ENCODE data around the gene RIOK1. TPM values are rescaled to one million over a fixed set of nuclear protein-coding genes. Genes with fewer than 3 reads are reported as not detected.
A peak's percentile ranks its signal among the peaks of the same experiment; 100 is the strongest.

Gene RIOK1
- total RNA-seq, 2 experiments from 2014 or later: 25.8 to 29.1 TPM

- H3K4me3 Mint-ChIP-seq: no peak overlapping the region
- ChIA-PET CTCF (no interaction called here), POLR2A (no interaction called here)
- H3K27ac Mint-ChIP-seq: no peak overlapping the region
- no peaks in the 10 kb centered on the region for H3K9me3 Mint-ChIP-seq
- H3K4me1 Mint-ChIP-seq: no peaks in the 10 kb centered on the region
- no peaks in the 10 kb centered on the region for H3K36me3 Mint-ChIP-seq (ENCODE audit: low read depth)
- DNase-seq: no peak
- peaks cover 11% of the 10 kb centered on the region for H3K27me3 Mint-ChIP-seq
Observed at GRCh38 chr6:7378740-7379139, 10.9 kb upstream of the RIOK1 start.

- H3K9me3 Mint-ChIP-seq: no peaks in the 10 kb centered on the region
- no peaks in the 10 kb centered on the region for H3K36me3 Mint-ChIP-seq (ENCODE audit: low read depth)
- no peaks in the 10 kb centered on the region for H3K4me1 Mint-ChIP-seq
- H3K27me3 Mint-ChIP-seq: peaks cover 11% of the 10 kb centered on the region
- H3K4me3 Mint-ChIP-seq: no peak overlapping the region
- CTCF ChIA-PET: interaction anchor here (0.5 to 0.8 kb wide), 2 partner anchors 14 to 23 kb away, joined by 3 to 5 read pairs; no protein-coding TSS in a partner anchor
- POLR2A ChIA-PET: no interaction called here
- no peak overlapping the region for H3K27ac Mint-ChIP-seq
- no peak for DNase-seq
Observed at GRCh38 chr6:7381092-7381491, 8.5 kb upstream of the RIOK1 start.

DNA sequence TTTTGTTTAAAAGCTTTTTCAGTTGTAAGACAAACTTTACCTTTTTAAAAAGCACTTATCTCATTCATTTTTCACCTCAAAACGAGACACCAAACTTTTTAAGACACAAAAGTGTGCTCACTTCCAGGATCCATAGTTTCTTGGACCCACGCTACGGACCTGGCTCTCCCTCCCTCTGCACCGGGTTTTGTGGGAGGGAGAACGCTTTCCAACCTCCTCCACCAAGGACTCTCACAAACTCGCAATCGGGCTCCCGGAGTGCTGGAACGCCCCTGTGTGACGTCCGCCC is 502 bp upstream of the RIOK1 start:
- H3K36me3 Mint-ChIP-seq (ENCODE audit: low read depth): peaks cover 23% of the 10 kb centered on the region
- CTCF ChIA-PET: interaction anchor here (0.9 to 1.6 kb wide), 6 partner anchors 8 to 200 kb away, joined by 3 to 4 read pairs (median 3); partner anchors contain the start of gene SNRNP48
- peak overlapping the region; percentile 94 for H3K27ac Mint-ChIP-seq
- peaks cover 41% of the 10 kb centered on the region for H3K4me1 Mint-ChIP-seq
- peak overlapping the region; percentile 89 for H3K4me3 Mint-ChIP-seq
- no peaks in the 10 kb centered on the region for H3K9me3 Mint-ChIP-seq
- no peak for DNase-seq
- H3K27me3 Mint-ChIP-seq: no peaks in the 10 kb centered on the region
- POLR2A ChIA-PET: interaction anchor here (0.6 to 0.7 kb wide), 2 partner anchors 13 to 73 kb away, joined by 3 read pairs; no protein-coding TSS in a partner anchor

DNA sequence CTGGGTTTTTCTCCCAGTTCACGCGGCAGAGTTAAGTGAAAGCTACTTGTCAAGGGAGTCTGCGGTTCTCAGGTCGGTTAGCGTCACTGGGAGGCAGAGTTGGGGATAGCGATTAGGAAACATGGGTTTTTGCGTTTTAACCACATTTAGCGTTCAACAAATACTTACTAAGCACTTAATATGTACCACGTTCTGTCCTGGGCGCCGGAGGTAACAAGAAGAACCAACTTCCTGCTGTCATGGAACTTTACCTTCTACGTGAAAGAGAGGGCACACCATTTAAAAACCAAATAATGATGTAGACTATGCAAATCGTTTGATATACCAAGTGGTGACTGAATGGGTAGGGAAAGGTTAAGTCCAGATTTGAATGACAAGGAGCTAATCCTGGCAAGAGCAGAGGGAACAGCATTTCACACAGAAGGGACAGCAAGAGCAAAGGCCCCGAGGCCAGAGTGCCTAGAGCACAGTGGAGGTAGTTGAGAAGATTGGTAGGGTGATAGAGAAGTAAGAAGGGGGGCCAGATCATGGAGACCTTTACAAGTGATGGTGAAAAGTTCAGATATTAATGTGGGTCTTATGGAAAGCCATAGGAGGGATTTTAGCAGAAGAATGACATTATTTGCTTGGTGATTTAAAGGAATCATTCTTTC is 744 bp downstream of the RIOK1 start:
- H3K4me1 Mint-ChIP-seq: peaks cover 41% of the 10 kb centered on the region
- ChIA-PET POLR2A (interaction anchor here (1.4 kb wide), 1 partner anchor 77 kb away, joined by 3 read pairs; no protein-coding TSS in a partner anchor), CTCF (interaction anchor here (0.9 to 1.6 kb wide), 4 partner anchors 30 to 199 kb away, joined by 3 read pairs; partner anchors contain the start of gene SNRNP48)
- H3K9me3 Mint-ChIP-seq: no peaks in the 10 kb centered on the region
- peak overlapping the region; percentile 94 for H3K27ac Mint-ChIP-seq
- H3K4me3 Mint-ChIP-seq: peak overlapping the region; percentile 89
- H3K27me3 Mint-ChIP-seq: no peaks in the 10 kb centered on the region
- H3K36me3 Mint-ChIP-seq (ENCODE audit: low read depth): peaks cover 32% of the 10 kb centered on the region
- peak; percentile 64 for DNase-seq

GRCh38 chr6:7391151-7391550 is 1.5 kb downstream of the RIOK1 start:
- Mint-ChIP-seq H3K36me3 (ENCODE audit: low read depth) (peaks cover 38% of the 10 kb centered on the region), H3K9me3 (no peaks in the 10 kb centered on the region), H3K27ac (no peak overlapping the region), H3K27me3 (no peaks in the 10 kb centered on the region), H3K4me1 (peaks cover 41% of the 10 kb centered on the region), H3K4me3 (peak overlapping the region; percentile 89)
- ChIA-PET CTCF (interaction anchor here (0.5 to 1.5 kb wide), 3 partner anchors 9 to 13 kb away, joined by 3 to 5 read pairs (median 3); no protein-coding TSS in a partner anchor), POLR2A (no interaction called here)
- DNase-seq: no peak

GRCh38 chr6:7392402-7392801 is 2.8 kb downstream of the RIOK1 start:
- Mint-ChIP-seq H3K4me1 (peaks cover 41% of the 10 kb centered on the region), H3K36me3 (ENCODE audit: low read depth) (peaks cover 38% of the 10 kb centered on the region), H3K27me3 (no peaks in the 10 kb centered on the region), H3K4me3 (no peak overlapping the region), H3K9me3 (no peaks in the 10 kb centered on the region), H3K27ac (no peak overlapping the region)
- POLR2A ChIA-PET: no interaction called here
- DNase-seq: no peak
- CTCF ChIA-PET: interaction anchor here (1.5 kb wide), 1 partner anchor 15 kb away, joined by 3 read pairs; no protein-coding TSS in a partner anchor

- H3K27me3 Mint-ChIP-seq: no peaks in the 10 kb centered on the region
- H3K27ac Mint-ChIP-seq: no peak overlapping the region
- H3K36me3 Mint-ChIP-seq (ENCODE audit: low read depth): peaks cover 43% of the 10 kb centered on the region
- CTCF ChIA-PET: interaction anchor here (0.6 to 0.9 kb wide), 3 partner anchors 10 to 242 kb away, joined by 3 read pairs; no protein-coding TSS in a partner anchor
- POLR2A ChIA-PET: no interaction called here
- H3K9me3 Mint-ChIP-seq: no peaks in the 10 kb centered on the region
- DNase-seq: no peak
- no peak overlapping the region for H3K4me3 Mint-ChIP-seq
- H3K4me1 Mint-ChIP-seq: no peaks in the 10 kb centered on the region
Observed at GRCh38 chr6:7401075-7401474, 11.5 kb downstream of the RIOK1 start.

DNA sequence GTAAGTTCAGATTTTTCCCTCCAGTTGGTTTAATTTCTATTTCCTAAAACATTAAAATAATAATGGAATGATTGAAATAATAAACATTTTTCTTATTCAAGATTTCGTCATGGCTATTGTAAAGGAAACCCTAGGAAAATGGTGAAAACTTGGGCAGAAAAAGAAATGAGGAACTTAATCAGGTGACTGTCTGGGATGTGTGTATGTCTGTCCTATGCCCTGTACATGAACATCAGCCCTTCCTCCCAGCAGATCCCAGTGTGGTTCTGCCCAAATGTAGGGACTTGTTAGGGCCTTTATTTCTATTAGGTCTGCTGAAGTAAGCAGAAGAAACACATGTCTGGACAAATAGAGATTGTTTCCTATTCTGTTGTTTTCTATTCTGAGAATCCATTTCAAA is 13.1 kb downstream of the RIOK1 start:
- ChIA-PET POLR2A (no interaction called here), CTCF (no interaction called here)
- Mint-ChIP-seq H3K4me1 (no peaks in the 10 kb centered on the region), H3K27ac (no peak overlapping the region), H3K9me3 (no peaks in the 10 kb centered on the region), H3K36me3 (ENCODE audit: low read depth) (peaks cover 49% of the 10 kb centered on the region), H3K4me3 (no peak overlapping the region), H3K27me3 (no peaks in the 10 kb centered on the region)
- no peak for DNase-seq

- H3K27ac Mint-ChIP-seq: no peak overlapping the region
- H3K27me3 Mint-ChIP-seq: no peaks in the 10 kb centered on the region
- H3K4me3 Mint-ChIP-seq: no peak overlapping the region
- peaks cover 50% of the 10 kb centered on the region for H3K36me3 Mint-ChIP-seq (ENCODE audit: low read depth)
- POLR2A ChIA-PET: no interaction called here
- H3K4me1 Mint-ChIP-seq: no peaks in the 10 kb centered on the region
- no peaks in the 10 kb centered on the region for H3K9me3 Mint-ChIP-seq
- CTCF ChIA-PET: no interaction called here
- no peak for DNase-seq
Observed at GRCh38 chr6:7404546-7404945, 14.9 kb downstream of the RIOK1 start.

DNA sequence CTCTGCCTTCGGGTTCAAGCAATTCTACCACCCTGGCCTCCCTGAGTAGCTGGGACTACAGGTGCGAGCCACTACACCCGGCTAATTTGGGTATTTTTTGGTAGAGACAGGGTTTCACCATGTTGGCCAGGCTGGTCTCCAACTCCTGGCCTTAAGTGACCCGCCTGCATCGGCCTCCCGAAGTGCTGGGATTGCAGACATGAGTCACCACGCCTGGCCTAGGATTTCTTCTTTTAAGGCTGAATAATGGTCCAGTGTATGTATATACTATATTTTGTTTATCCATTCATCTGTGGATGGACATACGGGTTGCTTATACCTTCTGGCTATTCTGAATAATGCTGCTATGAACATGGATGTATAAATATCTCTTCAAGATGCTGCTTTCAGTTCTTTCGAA is 17.1 kb downstream of the RIOK1 start:
- DNase-seq: no peak
- no peaks in the 10 kb centered on the region for H3K4me1 Mint-ChIP-seq
- ChIA-PET POLR2A (no interaction called here), CTCF (no interaction called here)
- no peaks in the 10 kb centered on the region for H3K27me3 Mint-ChIP-seq
- H3K9me3 Mint-ChIP-seq: no peaks in the 10 kb centered on the region
- no peak overlapping the region for H3K4me3 Mint-ChIP-seq
- H3K27ac Mint-ChIP-seq: no peak overlapping the region
- H3K36me3 Mint-ChIP-seq (ENCODE audit: low read depth): peaks cover 46% of the 10 kb centered on the region

DNA sequence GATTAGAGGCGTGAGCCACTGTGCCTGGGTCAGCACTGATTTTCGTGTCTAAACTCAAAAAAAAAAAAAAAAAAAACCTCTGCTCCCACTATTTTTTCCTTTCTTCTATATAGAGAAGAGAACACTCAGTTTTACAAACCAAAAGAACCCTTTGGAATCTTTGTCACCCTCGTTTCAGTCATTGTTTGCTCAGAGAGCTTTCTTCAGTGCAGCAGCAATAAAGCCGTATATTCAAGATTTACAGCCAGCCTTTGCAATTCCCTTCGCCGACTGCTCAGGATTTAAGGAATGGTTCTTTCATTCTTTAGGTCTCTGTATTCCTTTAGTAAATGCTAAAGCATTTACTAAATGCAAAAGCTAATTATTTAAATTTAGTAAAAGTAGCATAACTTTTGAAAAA is 20.1 kb downstream of the RIOK1 start:
- H3K4me3 Mint-ChIP-seq: no peak overlapping the region
- CTCF ChIA-PET: no interaction called here
- no peaks in the 10 kb centered on the region for H3K4me1 Mint-ChIP-seq
- peaks cover 47% of the 10 kb centered on the region for H3K36me3 Mint-ChIP-seq (ENCODE audit: low read depth)
- no peaks in the 10 kb centered on the region for H3K9me3 Mint-ChIP-seq
- POLR2A ChIA-PET: no interaction called here
- DNase-seq: no peak
- H3K27ac Mint-ChIP-seq: no peak overlapping the region
- no peaks in the 10 kb centered on the region for H3K27me3 Mint-ChIP-seq

GRCh38 chr6:7410851-7411250 is 21.2 kb downstream of the RIOK1 start:
- ChIA-PET CTCF (interaction anchor here (1.1 kb wide), 1 partner anchor 135 kb away, joined by 3 read pairs; no protein-coding TSS in a partner anchor), POLR2A (no interaction called here)
- no peaks in the 10 kb centered on the region for H3K9me3 Mint-ChIP-seq
- no peak overlapping the region for H3K27ac Mint-ChIP-seq
- H3K4me1 Mint-ChIP-seq: no peaks in the 10 kb centered on the region
- H3K27me3 Mint-ChIP-seq: no peaks in the 10 kb centered on the region
- no peak for DNase-seq
- no peak overlapping the region for H3K4me3 Mint-ChIP-seq
- H3K36me3 Mint-ChIP-seq (ENCODE audit: low read depth): peaks cover 41% of the 10 kb centered on the region

DNA sequence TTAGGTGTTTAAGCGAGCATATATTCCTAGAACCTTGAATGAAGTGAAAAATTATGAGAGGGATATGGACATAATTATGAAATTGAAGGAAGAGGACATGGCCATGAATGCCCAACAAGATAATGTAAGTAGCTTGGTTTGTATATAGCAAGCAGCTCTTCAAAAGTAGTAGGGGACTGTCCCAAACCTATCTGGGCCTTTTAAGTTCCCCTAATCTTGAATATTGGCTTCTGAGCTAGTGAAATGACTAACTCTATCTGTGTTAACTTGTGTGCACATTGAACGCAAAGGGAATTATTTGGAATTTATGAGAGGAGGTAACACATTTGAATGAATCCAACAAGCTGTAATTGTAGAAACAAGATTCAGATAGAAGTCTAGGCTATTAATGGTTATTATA is 21.7 kb downstream of the RIOK1 start:
- H3K27me3 Mint-ChIP-seq: no peaks in the 10 kb centered on the region
- H3K9me3 Mint-ChIP-seq: no peaks in the 10 kb centered on the region
- no peak for DNase-seq
- no peak overlapping the region for H3K27ac Mint-ChIP-seq
- peaks cover 39% of the 10 kb centered on the region for H3K36me3 Mint-ChIP-seq (ENCODE audit: low read depth)
- H3K4me1 Mint-ChIP-seq: no peaks in the 10 kb centered on the region
- no peak overlapping the region for H3K4me3 Mint-ChIP-seq
- POLR2A ChIA-PET: no interaction called here
- CTCF ChIA-PET: interaction anchor here (1.1 kb wide), 1 partner anchor 136 kb away, joined by 3 read pairs; no protein-coding TSS in a partner anchor
